SK-N-SH treated with all-trans-retinoic acid at 6 μM for 48 hours (cell line): ENCODE measurements around the gene NTM.

ENCODE experiments used
- ATAC-seq: fragments of 200-7000 bp; cut with Tn5 transposase; 3 replicates; pipeline ENCODE4 v1.9.1; 2020; ENCODE audit warnings: mild to moderate bottlenecking, moderate library complexity
- ARNTL ChIP-seq: fragments of 450-650 bp; formaldehyde crosslinking; IDR thresholded peaks from 2 replicates; pipeline ENCODE4 v1.5.0; 2020; ENCODE audit warnings: low read depth, mild to moderate bottlenecking, moderate library complexity, borderline replicate concordance
- BACH2 ChIP-seq: fragments of 250-450 bp; sonication (Bioruptor Pico); IDR thresholded peaks from 2 replicates; pipeline ENCODE4 v1.9.0; 2021; ENCODE audit warnings: mild to moderate bottlenecking, borderline replicate concordance
- CREB5 ChIP-seq: fragments of 250-450 bp; sonication (Bioruptor Pico); IDR thresholded peaks from 2 replicates; pipeline ENCODE4 v1.5.1; 2020; ENCODE audit warnings: low read depth, mild to moderate bottlenecking, moderate library complexity
- CSDC2 ChIP-seq: fragments of 250-450 bp; sonication (Bioruptor Pico); IDR thresholded peaks from 2 replicates; pipeline ENCODE4 v1.5.0; 2020; ENCODE audit warnings: mild to moderate bottlenecking, moderate library complexity
- ESRRG ChIP-seq: fragments of 250-450 bp; sonication (Bioruptor Pico); IDR thresholded peaks from 2 replicates; pipeline ENCODE4 v1.6.1; 2021; ENCODE audit warnings: mild to moderate bottlenecking
- GLIS3 ChIP-seq: fragments of 250-450 bp; sonication (Bioruptor Pico); IDR thresholded peaks from 2 replicates; pipeline ENCODE4 v1.5.0; 2020; ENCODE audit warnings: mild to moderate bottlenecking, moderate library complexity
- ISL1 ChIP-seq: fragments of 250-450 bp; sonication (Bioruptor Pico); IDR thresholded peaks from 2 replicates; pipeline ENCODE4 v2.1.2; 2022; ENCODE audit warnings: mild to moderate bottlenecking, moderate library complexity
- OSR1 ChIP-seq: fragments of 250-450 bp; sonication (Bioruptor Pico); IDR thresholded peaks from 2 replicates; pipeline ENCODE4 v1.8.0; 2022; ENCODE audit warnings: moderate library complexity, mild to moderate bottlenecking, inconsistent platforms
- PATZ1 ChIP-seq: fragments of 250-450 bp; sonication (Bioruptor Pico); IDR thresholded peaks from 2 replicates; pipeline ENCODE4 v1.8.0; 2020; ENCODE audit warnings: mild to moderate bottlenecking, moderate library complexity, borderline replicate concordance
- POU6F1 ChIP-seq: fragments of 250-450 bp; sonication (Bioruptor Pico); IDR thresholded peaks from 2 replicates; pipeline ENCODE4 v1.8.0; 2021; ENCODE audit warnings: low read depth, mild to moderate bottlenecking, moderate library complexity, borderline replicate concordance
- PPARA ChIP-seq: fragments of 250-450 bp; sonication (Bioruptor Pico); IDR thresholded peaks from 2 replicates; pipeline ENCODE4 v1.5.0; 2020; ENCODE audit warnings: mild to moderate bottlenecking, borderline replicate concordance
- RARB ChIP-seq: fragments of 250-450 bp; sonication (Bioruptor Pico); IDR thresholded peaks from 2 replicates; pipeline ENCODE4 v1.8.0; 2021; ENCODE audit warnings: mild to moderate bottlenecking, moderate library complexity
- SNAI2 ChIP-seq: fragments of 250-450 bp; sonication (Bioruptor Pico); IDR thresholded peaks from 2 replicates; pipeline ENCODE4 v1.5.0; 2020; ENCODE audit warnings: mild to moderate bottlenecking, moderate library complexity
- TCF4 ChIP-seq: fragments of 250-450 bp; sonication (Bioruptor Pico); IDR thresholded peaks from 2 replicates; pipeline ENCODE4 v1.8.0; 2021; ENCODE audit warnings: mild to moderate bottlenecking, moderate library complexity, borderline replicate concordance
- TOX ChIP-seq: fragments of 250-450 bp; sonication (Bioruptor Pico); IDR thresholded peaks from 2 replicates; pipeline ENCODE4 v1.8.0; 2021; ENCODE audit warnings: mild to moderate bottlenecking, moderate library complexity, borderline replicate concordance
- ZC3H10 ChIP-seq: fragments of 250-450 bp; sonication (Bioruptor Pico); IDR thresholded peaks from 2 replicates; pipeline ENCODE4 v1.5.1; 2021; ENCODE audit warnings: mild to moderate bottlenecking, moderate library complexity
- ZFP3 ChIP-seq: fragments of 250-450 bp; sonication (Bioruptor Pico); IDR thresholded peaks from 2 replicates; pipeline ENCODE4 v1.5.0; 2020; ENCODE audit warnings: mild to moderate bottlenecking, moderate library complexity
- ZFP30 ChIP-seq: fragments of 450-650 bp; formaldehyde crosslinking; IDR thresholded peaks from 2 replicates; pipeline ENCODE4 v1.5.0; 2022; ENCODE audit warnings: mild to moderate bottlenecking, moderate library complexity
- ZNF565 ChIP-seq: fragments of 450-650 bp; formaldehyde crosslinking; conservative IDR thresholded peaks from 2 replicates; pipeline ENCODE4 v1.5.0; 2020; ENCODE audit warnings: low read depth, mild to moderate bottlenecking, moderate library complexity
- ZNF70 ChIP-seq: fragments of 450-650 bp; formaldehyde crosslinking; IDR thresholded peaks from 2 replicates; pipeline ENCODE4 v1.5.0; 2020; ENCODE audit warnings: mild to moderate bottlenecking, moderate library complexity
- ZNF8 ChIP-seq: fragments of 450-650 bp; formaldehyde crosslinking; IDR thresholded peaks from 2 replicates; pipeline ENCODE4 v1.5.0; 2020; ENCODE audit warnings: mild to moderate bottlenecking, moderate library complexity
- TF ChIP-seq, protein P1 (sequence below): fragments of 250-450 bp; sonication (Bioruptor Pico); IDR thresholded peaks from 2 replicates; pipeline ENCODE4 v1.5.1; 2021; ENCODE audit warnings: mild to moderate bottlenecking, moderate library complexity
- TF ChIP-seq, protein P2 (sequence below): fragments of 250-450 bp; sonication (Bioruptor Pico); IDR thresholded peaks from 2 replicates; pipeline ENCODE4 v1.5.0; 2020; ENCODE audit warnings: mild to moderate bottlenecking, moderate library complexity

Gene NTM

GRCh38 chr11:131767421-131767820 lies 397.0 kb downstream of the NTM start:
- no peak for ATAC-seq

GRCh38 chr11:131770801-131771200 lies 400.4 kb downstream of the NTM start:
- ATAC-seq = no peak
- TF ChIP-seq ZNF8 (no peak), ESRRG (no peak), ARNTL (CRISPR knock-in tag) (no peak), GLIS3 (no peak), TCF4 (CRISPR knock-in tag) (no peak), PATZ1 (CRISPR knock-in tag) (no peak), BACH2 (CRISPR knock-in tag) (no peak), ZFP3 (CRISPR knock-in tag) (no peak), PPARA (no peak), ZNF70 (CRISPR knock-in tag) (no peak), OSR1 (CRISPR knock-in tag) (no peak), SNAI2 (CRISPR knock-in tag) (no peak), RARB (CRISPR knock-in tag) (no peak), POU6F1 (no peak)
- TF ChIP-seq, protein P1, sequence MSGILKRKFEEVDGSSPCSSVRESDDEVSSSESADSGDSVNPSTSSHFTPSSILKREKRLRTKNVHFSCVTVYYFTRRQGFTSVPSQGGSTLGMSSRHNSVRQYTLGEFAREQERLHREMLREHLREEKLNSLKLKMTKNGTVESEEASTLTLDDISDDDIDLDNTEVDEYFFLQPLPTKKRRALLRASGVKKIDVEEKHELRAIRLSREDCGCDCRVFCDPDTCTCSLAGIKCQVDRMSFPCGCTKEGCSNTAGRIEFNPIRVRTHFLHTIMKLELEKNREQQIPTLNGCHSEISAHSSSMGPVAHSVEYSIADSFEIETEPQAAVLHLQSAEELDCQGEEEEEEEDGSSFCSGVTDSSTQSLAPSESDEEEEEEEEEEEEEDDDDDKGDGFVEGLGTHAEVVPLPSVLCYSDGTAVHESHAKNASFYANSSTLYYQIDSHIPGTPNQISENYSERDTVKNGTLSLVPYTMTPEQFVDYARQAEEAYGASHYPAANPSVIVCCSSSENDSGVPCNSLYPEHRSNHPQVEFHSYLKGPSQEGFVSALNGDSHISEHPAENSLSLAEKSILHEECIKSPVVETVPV (CRISPR knock-in tag) = no peak
- TF ChIP-seq, all 23 proteins: peak for 0

More at GRCh38 chr11:131767421-131767820, 397.0 kb downstream of the NTM start:
- no peak for TF ChIP-seq CREB5 (CRISPR knock-in tag)
- TF ChIP-seq OSR1 (CRISPR knock-in tag) = no peak
- TF ChIP-seq ARNTL (CRISPR knock-in tag) = no peak
- TF ChIP-seq ZFP30 (CRISPR knock-in tag) = no peak
- TF ChIP-seq ZNF565 (CRISPR knock-in tag) = no peak
- TF ChIP-seq ISL1 (CRISPR knock-in tag) = no peak
- no peak for TF ChIP-seq PPARA
- TF ChIP-seq POU6F1 = no peak
- TF ChIP-seq ZC3H10 (CRISPR knock-in tag) = no peak
- TF ChIP-seq, protein P2, sequence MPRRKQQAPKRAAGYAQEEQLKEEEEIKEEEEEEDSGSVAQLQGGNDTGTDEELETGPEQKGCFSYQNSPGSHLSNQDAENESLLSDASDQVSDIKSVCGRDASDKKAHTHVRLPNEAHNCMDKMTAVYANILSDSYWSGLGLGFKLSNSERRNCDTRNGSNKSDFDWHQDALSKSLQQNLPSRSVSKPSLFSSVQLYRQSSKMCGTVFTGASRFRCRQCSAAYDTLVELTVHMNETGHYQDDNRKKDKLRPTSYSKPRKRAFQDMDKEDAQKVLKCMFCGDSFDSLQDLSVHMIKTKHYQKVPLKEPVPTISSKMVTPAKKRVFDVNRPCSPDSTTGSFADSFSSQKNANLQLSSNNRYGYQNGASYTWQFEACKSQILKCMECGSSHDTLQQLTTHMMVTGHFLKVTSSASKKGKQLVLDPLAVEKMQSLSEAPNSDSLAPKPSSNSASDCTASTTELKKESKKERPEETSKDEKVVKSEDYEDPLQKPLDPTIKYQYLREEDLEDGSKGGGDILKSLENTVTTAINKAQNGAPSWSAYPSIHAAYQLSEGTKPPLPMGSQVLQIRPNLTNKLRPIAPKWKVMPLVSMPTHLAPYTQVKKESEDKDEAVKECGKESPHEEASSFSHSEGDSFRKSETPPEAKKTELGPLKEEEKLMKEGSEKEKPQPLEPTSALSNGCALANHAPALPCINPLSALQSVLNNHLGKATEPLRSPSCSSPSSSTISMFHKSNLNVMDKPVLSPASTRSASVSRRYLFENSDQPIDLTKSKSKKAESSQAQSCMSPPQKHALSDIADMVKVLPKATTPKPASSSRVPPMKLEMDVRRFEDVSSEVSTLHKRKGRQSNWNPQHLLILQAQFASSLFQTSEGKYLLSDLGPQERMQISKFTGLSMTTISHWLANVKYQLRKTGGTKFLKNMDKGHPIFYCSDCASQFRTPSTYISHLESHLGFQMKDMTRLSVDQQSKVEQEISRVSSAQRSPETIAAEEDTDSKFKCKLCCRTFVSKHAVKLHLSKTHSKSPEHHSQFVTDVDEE (CRISPR knock-in tag) = no peak
- TF ChIP-seq ZNF70 (CRISPR knock-in tag) = no peak
- no peak for TF ChIP-seq CSDC2 (CRISPR knock-in tag)
- no peak for TF ChIP-seq TOX
- no peak for TF ChIP-seq SNAI2 (CRISPR knock-in tag)
- TF ChIP-seq PATZ1 (CRISPR knock-in tag) = no peak
